Uterus (tissue), 4 donors: ENCODE results near the gene MRPS35. TPM values are rescaled to one million over a fixed set of nuclear protein-coding genes. Genes with fewer than 3 reads are reported as not detected.

Experiments used
- DNase-seq, 2 donors: peaks; one replicate each; pipeline ENCODE4 v3.0.0-alpha.2; 2019 to 2020
- H3K27ac ChIP-seq, 2 donors: fragments of 200-600 bp; sonication (generic); 1 replicate in 1 of 2; 2 replicates in 1 of 2; pipeline ENCODE4 v1.5.1; 2016 to 2018
- H3K27me3 ChIP-seq, 2 donors: fragments of 200-600 bp; sonication (generic); one replicate each; pipeline ENCODE4 v1.5.1; 2018 to 2019; ENCODE audit warnings: control low read depth in 1 of 2
- H3K36me3 ChIP-seq, 2 donors: fragments of 200-600 bp; sonication (generic); one replicate each; pipeline ENCODE4 v1.5.1; 2019; ENCODE audit warnings: control low read depth in 1 of 2
- H3K4me1 ChIP-seq, 2 donors: fragments of 200-600 bp; sonication (generic); one replicate each; pipeline ENCODE4 v1.5.1; 2018 to 2019; ENCODE audit warnings: control low read depth in 1 of 2
- H3K4me3 ChIP-seq, 2 donors: fragments of 200-600 bp; sonication (generic); 1 replicate in 1 of 2; 2 replicates in 1 of 2; pipeline ENCODE4 v1.5.1; 2018 to 2019; ENCODE audit warnings: mild to moderate bottlenecking in 1 of 2
- H3K9me3 ChIP-seq, 2 donors: fragments of 200-600 bp; sonication (generic); one replicate each; pipeline ENCODE4 v1.5.1; 2019; ENCODE audit warnings: control low read depth in 1 of 2
- CTCF ChIP-seq, 4 experiments: fragments of 200-600 bp in 2 of 4; fragments of 450-650 bp in 2 of 4; sonication (generic) in 2 of 4; IDR thresholded peaks; one replicate each; pipeline ENCODE4 v1.5.1; 2016 to 2019; ENCODE audit warnings: antibody characterized with exemption in 4 of 4, mild to moderate bottlenecking in 2 of 4, moderate library complexity in 1 of 4
- POLR2A ChIP-seq, 2 donors: fragments of 450-650 bp; IDR thresholded peaks; one replicate each; pipeline ENCODE4 v1.6.1; 2016; ENCODE audit warnings: antibody characterized with exemption in 2 of 2, mild to moderate bottlenecking in 1 of 2, moderate library complexity in 1 of 2
- intact Hi-C: fragments of 100-400 bp; cut with DNase I; formaldehyde crosslinking; loops from one replicate; pipeline ENCODE4 v1.15.1; 2023; ENCODE audit warnings: low total_unique reads
- total RNA-seq, 4 donors: library from RNA; depleted of rRNA in 3 of 4; stranded (reverse); fragments of >200 nt in 3 of 4; gene quantifications; one replicate each; pipeline versions ENCODE4 v1.1.0 to v1.2.4, GENCODE V29; 2014 to 2023
- donor health status: DM: yes; HTN: yes; CAD: no.

Gene MRPS35
- total RNA-seq, 4 donors from 2014 or later: 40.9 to 66.9 (median 55.9) TPM

- DNase-seq: no peak
- H3K4me1 ChIP-seq: no peaks in the 10 kb centered on the region
- no peaks in the 10 kb centered on the region for H3K27me3 ChIP-seq
- H3K4me3 ChIP-seq: no peak overlapping the region
- no peaks in the 10 kb centered on the region for H3K9me3 ChIP-seq
- no peak for TF ChIP-seq CTCF (IDR thresholded peaks at IDR 0.05)
- TF ChIP-seq POLR2A (IDR thresholded peaks at IDR 0.05): no peak
- no peaks in the 10 kb centered on the region for H3K36me3 ChIP-seq
- intact Hi-C loops: no loop called here
- no peak overlapping the region for H3K27ac ChIP-seq
Observed at GRCh38 chr12:27756670-27757195, 46.1 kb downstream of the MRPS35 start.

- H3K9me3 ChIP-seq: no peaks in the 10 kb centered on the region
- H3K4me3 ChIP-seq: no peak overlapping the region
- no peaks in the 10 kb centered on the region for H3K27me3 ChIP-seq
- TF ChIP-seq CTCF (IDR thresholded peaks at IDR 0.05): no peak
- TF ChIP-seq POLR2A (IDR thresholded peaks at IDR 0.05): no peak
- H3K36me3 ChIP-seq: no peaks in the 10 kb centered on the region
- no peak for DNase-seq
- intact Hi-C loops: no loop called here
- no peaks in the 10 kb centered on the region for H3K4me1 ChIP-seq
- H3K27ac ChIP-seq: no peak overlapping the region
Observed at GRCh38 chr12:27762757-27763156, 52.1 kb downstream of the MRPS35 start.

- TF ChIP-seq POLR2A (IDR thresholded peaks at IDR 0.05) (no peak), CTCF (IDR thresholded peaks at IDR 0.05) (no peak)
- no peak for DNase-seq
- H3K4me3 ChIP-seq: no peak overlapping the region
- no peaks in the 10 kb centered on the region for H3K9me3 ChIP-seq
- no peak overlapping the region for H3K27ac ChIP-seq
- H3K36me3 ChIP-seq: no peaks in the 10 kb centered on the region
- no peaks in the 10 kb centered on the region for H3K27me3 ChIP-seq
- H3K4me1 ChIP-seq: no peaks in the 10 kb centered on the region
- intact Hi-C loops: no loop called here
Observed at GRCh38 chr12:27766587-27766986, 56.0 kb downstream of the MRPS35 start.

- Histone ChIP-seq H3K27ac (no peak overlapping the region), H3K9me3 (no peaks in the 10 kb centered on the region), H3K4me1 (no peaks in the 10 kb centered on the region), H3K27me3 (no peaks in the 10 kb centered on the region), H3K4me3 (no peak overlapping the region), H3K36me3 (no peaks in the 10 kb centered on the region)
- TF ChIP-seq POLR2A (IDR thresholded peaks at IDR 0.05) (no peak), CTCF (IDR thresholded peaks at IDR 0.05) (no peak)
- intact Hi-C loops: no loop called here
- DNase-seq: no peak
Observed at GRCh38 chr12:27769142-27769673, 58.6 kb downstream of the MRPS35 start.

- H3K27ac ChIP-seq: no peak overlapping the region
- intact Hi-C loops: no loop called here
- DNase-seq: no peak
Observed at GRCh38 chr12:27771481-27772327, 61.1 kb downstream of the MRPS35 start.

More at GRCh38 chr12:27771481-27772327, 61.1 kb downstream of the MRPS35 start:
- TF ChIP-seq POLR2A (IDR thresholded peaks at IDR 0.05): no peak
- TF ChIP-seq CTCF (IDR thresholded peaks at IDR 0.05): no peak
- Histone ChIP-seq H3K9me3 (no peaks in the 10 kb centered on the region), H3K4me1 (no peaks in the 10 kb centered on the region), H3K36me3 (no peaks in the 10 kb centered on the region), H3K4me3 (no peak overlapping the region), H3K27me3 (no peaks in the 10 kb centered on the region)
